ENCODE data around the gene ARIH2. TPM values are rescaled to one million over a fixed set of nuclear protein-coding genes. Genes with fewer than 3 reads are reported as not detected.

Gene ARIH2
- total and polyA plus RNA-seq, 9 of the 15 experiments (the other 6 are each of a cell fraction or from before 2014, with no cell fraction given) = 27.0 to 120 (median 108) TPM

- TF ChIP-seq, protein P1, sequence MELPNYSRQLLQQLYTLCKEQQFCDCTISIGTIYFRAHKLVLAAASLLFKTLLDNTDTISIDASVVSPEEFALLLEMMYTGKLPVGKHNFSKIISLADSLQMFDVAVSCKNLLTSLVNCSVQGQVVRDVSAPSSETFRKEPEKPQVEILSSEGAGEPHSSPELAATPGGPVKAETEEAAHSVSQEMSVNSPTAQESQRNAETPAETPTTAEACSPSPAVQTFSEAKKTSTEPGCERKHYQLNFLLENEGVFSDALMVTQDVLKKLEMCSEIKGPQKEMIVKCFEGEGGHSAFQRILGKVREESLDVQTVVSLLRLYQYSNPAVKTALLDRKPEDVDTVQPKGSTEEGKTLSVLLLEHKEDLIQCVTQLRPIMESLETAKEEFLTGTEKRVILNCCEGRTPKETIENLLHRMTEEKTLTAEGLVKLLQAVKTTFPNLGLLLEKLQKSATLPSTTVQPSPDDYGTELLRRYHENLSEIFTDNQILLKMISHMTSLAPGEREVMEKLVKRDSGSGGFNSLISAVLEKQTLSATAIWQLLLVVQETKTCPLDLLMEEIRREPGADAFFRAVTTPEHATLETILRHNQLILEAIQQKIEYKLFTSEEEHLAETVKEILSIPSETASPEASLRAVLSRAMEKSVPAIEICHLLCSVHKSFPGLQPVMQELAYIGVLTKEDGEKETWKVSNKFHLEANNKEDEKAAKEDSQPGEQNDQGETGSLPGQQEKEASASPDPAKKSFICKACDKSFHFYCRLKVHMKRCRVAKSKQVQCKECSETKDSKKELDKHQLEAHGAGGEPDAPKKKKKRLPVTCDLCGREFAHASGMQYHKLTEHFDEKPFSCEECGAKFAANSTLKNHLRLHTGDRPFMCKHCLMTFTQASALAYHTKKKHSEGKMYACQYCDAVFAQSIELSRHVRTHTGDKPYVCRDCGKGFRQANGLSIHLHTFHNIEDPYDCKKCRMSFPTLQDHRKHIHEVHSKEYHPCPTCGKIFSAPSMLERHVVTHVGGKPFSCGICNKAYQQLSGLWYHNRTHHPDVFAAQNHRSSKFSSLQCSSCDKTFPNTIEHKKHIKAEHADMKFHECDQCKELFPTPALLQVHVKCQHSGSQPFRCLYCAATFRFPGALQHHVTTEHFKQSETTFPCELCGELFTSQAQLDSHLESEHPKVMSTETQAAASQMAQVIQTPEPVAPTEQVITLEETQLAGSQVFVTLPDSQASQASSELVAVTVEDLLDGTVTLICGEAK (IDR thresholded peaks at IDR 0.05) = peak; percentile 96
- TF ChIP-seq, protein P1 (CRISPR knock-in tag; IDR thresholded peaks at IDR 0.05) = no peak
- no peak for TF ChIP-seq TAF15 (IDR thresholded peaks at IDR 0.05; ENCODE audit: low read depth, low read length)
- TF ChIP-seq MAFG (tag; conservative IDR thresholded peaks at IDR 0.05) = peak; percentile 50; the same call in 1 of the 2 replicates
- peak; percentile 25 for TF ChIP-seq CHD1 (IDR thresholded peaks at IDR 0.05; ENCODE audit: low read length)
- TF ChIP-seq E2F3 (CRISPR knock-in tag; IDR thresholded peaks at IDR 0.05) = no peak
- TF ChIP-seq, protein P2, sequence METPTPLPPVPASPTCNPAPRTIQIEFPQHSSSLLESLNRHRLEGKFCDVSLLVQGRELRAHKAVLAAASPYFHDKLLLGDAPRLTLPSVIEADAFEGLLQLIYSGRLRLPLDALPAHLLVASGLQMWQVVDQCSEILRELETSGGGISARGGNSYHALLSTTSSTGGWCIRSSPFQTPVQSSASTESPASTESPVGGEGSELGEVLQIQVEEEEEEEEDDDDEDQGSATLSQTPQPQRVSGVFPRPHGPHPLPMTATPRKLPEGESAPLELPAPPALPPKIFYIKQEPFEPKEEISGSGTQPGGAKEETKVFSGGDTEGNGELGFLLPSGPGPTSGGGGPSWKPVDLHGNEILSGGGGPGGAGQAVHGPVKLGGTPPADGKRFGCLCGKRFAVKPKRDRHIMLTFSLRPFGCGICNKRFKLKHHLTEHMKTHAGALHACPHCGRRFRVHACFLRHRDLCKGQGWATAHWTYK (CRISPR knock-in tag; IDR thresholded peaks at IDR 0.05) = no peak
- 0 out of 2 replicates have a peak, but pooled peaks have one; percentile 43 for TF ChIP-seq ZBTB1 (CRISPR knock-in tag; IDR thresholded peaks at IDR 0.05; ENCODE audit: borderline replicate concordance, low read depth)
- TF ChIP-seq ESRRA (IDR thresholded peaks at IDR 0.05; ENCODE audit: borderline replicate concordance, low read depth) = peak; percentile 69
- no peak for TF ChIP-seq ZNF76 (CRISPR knock-in tag; IDR thresholded peaks at IDR 0.05; ENCODE audit: borderline replicate concordance)
- peak; percentile 71 for TF ChIP-seq TAF1 (IDR thresholded peaks at IDR 0.05; ENCODE audit: control insufficient read depth, extremely low read depth, insufficient read depth, low read length, severe bottlenecking)
- no peak for TF ChIP-seq NFIC (IDR thresholded peaks at IDR 0.05)
- TF ChIP-seq MLLT1 (IDR thresholded peaks at IDR 0.05) = no peak
- TF ChIP-seq ZNF184 (CRISPR knock-in tag; IDR thresholded peaks at IDR 0.05) = no peak
- TF ChIP-seq SAFB2 (IDR thresholded peaks at IDR 0.05; ENCODE audit: borderline replicate concordance, low read depth, low read length, severe bottlenecking) = no peak
- peak; percentile 61; the same call in 1 of the 2 replicates for TF ChIP-seq HCFC1 (IDR thresholded peaks at IDR 0.05; ENCODE audit: low read depth, low read length)
Measured at GRCh38 chr3:48918388-48919214, at the start of gene ARIH2 (continued).
